22Rv1 (cell line): ENCODE results near the gene GPR132.

Source experiments
- CTCF ChIP-seq: fragments of 450-650 bp; IDR thresholded peaks from 2 replicates; pipeline ENCODE4 v1.5.1; 2017; ENCODE audit warnings: mild to moderate bottlenecking
- ZFX ChIP-seq: fragments of 450-650 bp; IDR thresholded peaks from 2 replicates; pipeline ENCODE4 v1.6.1; 2017; ENCODE audit warnings: antibody characterized with exemption, borderline replicate concordance

GRCh38 chr14:105107351-105107750 is 42.1 kb upstream of the GPR132 start:
- TF ChIP-seq CTCF, result no peak
- TF ChIP-seq ZFX, result no peak
